K562 (cell line): ENCODE results near the gene TMEM273. TPM values are rescaled to one million over a fixed set of nuclear protein-coding genes. Genes with fewer than 3 reads are reported as not detected.

Experiments
- ATAC-seq: fragments of 200-7000 bp; cut with Tn5 transposase; 3 replicates; pipeline ENCODE4 v1.9.1; 2020; ENCODE audit warnings: moderate library complexity
- BruUV-seq: library from RNA; stranded (reverse); fragments of 400-500 nt; replicated peaks from 2 replicates; lab custom pipeline; 2021; lab: Mats Ljungman, UMichigan
- CTCF ChIA-PET: fragments of 300-600 bp; formaldehyde crosslinking; extraction: SDS; loops from one replicate; lab custom pipeline; 2021; ENCODE audit warnings: low intra/inter-chr PET ratio; lab: Yijun Ruan, JAX
- POLR2A ChIA-PET: fragments of 300-600, 350-650 bp; sonication (Branson Sonifier 250); formaldehyde crosslinking; extraction: SDS; loops from one replicate; lab custom pipeline; 2021; ENCODE audit warnings: antibody characterized with exemption, inconsistent platforms; lab: Yijun Ruan, JAX
- DNase-seq, 4 experiments: peaks; one replicate each; pipeline versions ENCODE4 v3.0.0 to v3.0.0-alpha.2; 2011 to 2018; ENCODE audit warnings: low spot score in 3 of 4, mixed read lengths in 3 of 4; ENCODE audit errors: extremely low read depth in 1 of 4
- FAIRE-seq: peaks from 2 replicates; lab custom pipeline; 2011; peaks lifted over from hg19 to GRCh38; lab: Jason Lieb, UNC
- H2AFZ ChIP-seq: 2 replicates; pipeline ENCODE4 v1.6.0; 2011; ENCODE audit warnings: low read depth, low read length, control low read depth, inconsistent platforms
- H3K27ac ChIP-seq: fragments of 200-600 bp; 3 replicates; pipeline ENCODE4 v1.8.0; 2011; ENCODE audit warnings: low read depth, mild to moderate bottlenecking, control low read depth, inconsistent platforms, low read length, moderate library complexity, mixed read lengths; ENCODE audit errors: extremely low read depth
- H3K27me3 ChIP-seq, 2 experiments: fragments of 300-600 bp in 1 of 2; 2 replicates in 1 of 2; 3 replicates in 1 of 2; pipeline versions ENCODE4 v1.6.0 to v1.8.0; 2011; ENCODE audit warnings: inconsistent platforms in 2 of 2, low read length in 2 of 2, mild to moderate bottlenecking in 1 of 2, mixed read lengths in 1 of 2, moderate library complexity in 1 of 2; ENCODE audit not compliant: control insufficient read depth in 2 of 2, insufficient read depth in 2 of 2
- H3K36me3 ChIP-seq: fragments of 300-600 bp; 3 replicates; pipeline ENCODE4 v1.8.0; 2011; ENCODE audit warnings: mild to moderate bottlenecking, low read length, inconsistent platforms; ENCODE audit not compliant: control insufficient read depth, insufficient read depth
- H3K4me1 ChIP-seq, 2 experiments: fragments of 200-600 bp in 1 of 2; replicated peaks in 1 of 2; 2 replicates in 1 of 2; 3 replicates in 1 of 2; pipeline versions ENCODE4 v1.5.1 to v1.8.0; 2011; ENCODE audit warnings: inconsistent platforms in 2 of 2, low read length in 2 of 2, mild to moderate bottlenecking in 1 of 2, mixed read lengths in 1 of 2, moderate library complexity in 1 of 2; ENCODE audit not compliant: control insufficient read depth in 2 of 2, insufficient read depth in 2 of 2
- H3K4me2 ChIP-seq: 2 replicates; pipeline ENCODE4 v1.6.1; 2011; ENCODE audit warnings: low read length, control low read depth, inconsistent platforms, mixed read lengths; ENCODE audit not compliant: insufficient read depth
- H3K4me3 ChIP-seq: fragments of 200-600 bp; sonication (generic), shearing (Covaris generic); 2 replicates; pipeline ENCODE4 v1.5.1; 2016; ENCODE audit warnings: control low read depth, inconsistent platforms
- H3K79me2 ChIP-seq: fragments of 200-600 bp; 3 replicates; pipeline ENCODE4 v1.8.0; 2011; ENCODE audit warnings: low read length, inconsistent platforms; ENCODE audit not compliant: control insufficient read depth, insufficient read depth
- H3K9ac ChIP-seq, 2 experiments: 2 replicates each; pipeline versions ENCODE4 v1.6.0 to v1.6.1; 2011; ENCODE audit warnings: low read depth in 2 of 2, low read length in 2 of 2, control low read depth in 1 of 2, inconsistent platforms in 1 of 2, mild to moderate bottlenecking in 1 of 2, mixed read lengths in 1 of 2; ENCODE audit not compliant: insufficient read depth in 1 of 2
- H3K9me1 ChIP-seq: one replicate; pipeline ENCODE4 v1.6.0; 2011; ENCODE audit warnings: inconsistent platforms, mild to moderate bottlenecking, low read length, moderate library complexity; ENCODE audit not compliant: control insufficient read depth, insufficient read depth
- H3K9me3 ChIP-seq: replicated peaks from 2 replicates; pipeline ENCODE4 v1.5.1; 2011; ENCODE audit warnings: low read depth, low read length, inconsistent platforms; ENCODE audit not compliant: control insufficient read depth, insufficient read depth
- H4K20me1 ChIP-seq: replicated peaks from 2 replicates; pipeline ENCODE4 v1.6.1; 2011; ENCODE audit warnings: low read length, inconsistent platforms, mixed read lengths; ENCODE audit not compliant: control insufficient read depth, insufficient read depth
- ARNT ChIP-seq, 2 experiments: fragments of 450-650 bp; IDR thresholded peaks; 2 replicates each; pipeline ENCODE4 v1.6.1; 2016; ENCODE audit warnings: mild to moderate bottlenecking in 1 of 2
- EHMT2 ChIP-seq: fragments of 450-650 bp; IDR thresholded peaks from 2 replicates; pipeline ENCODE4 v1.6.1; 2018; ENCODE audit warnings: antibody characterized with exemption
- NEUROD1 ChIP-seq: fragments of 150-350 bp; IDR thresholded peaks from 2 replicates; pipeline ENCODE4 v1.6.1; 2014; ENCODE audit warnings: borderline replicate concordance, low read length, low read depth; ENCODE audit not compliant: partially characterized antibody
- WGBS: fragments of 100-300 bp; shearing (Covaris generic); methylation state at CpG from one replicate; pipeline ENCODE4 v1.1.6; 2016; ENCODE audit warnings: low coverage, mixed read lengths; ENCODE audit not compliant: insufficient coverage; ENCODE audit errors: missing lambda C conversion rate; 5-methylcytosine and 5-hydroxymethylcytosine counted together
- in situ Hi-C: fragments of 300-500 bp; cut with MboI; formaldehyde crosslinking; loops from 4 replicates; pipeline ENCODE4 v1.15.0; 2018; ENCODE audit warnings: inconsistent platforms, mixed read lengths
- intact Hi-C: fragments of 100-400 bp; cut with micrococcal nuclease; formaldehyde crosslinking; loops from 2 replicates; pipeline ENCODE4 v1.14.2; 2022
- polyA plus RNA-seq, 8 experiments: library from polyadenylated mRNA; depleted of rRNA in 4 of 8; stranded (reverse) in 5 of 8; unstranded in 3 of 8; fragments of >200 nt; fragmentation: Nextera tagmentation in 2 of 8; fragmentation: Illumina TruSeq in 1 of 8; extraction: Ambion mirVana in 2 of 8; extraction: Trizol in 1 of 8; gene quantifications; 2 replicates each; pipeline versions ENCODE4 v1.2.1 to v1.2.3, GENCODE V29; 2011 to 2014; ENCODE audit warnings: inconsistent platforms in 1 of 8, missing spikeins in 1 of 8
- total RNA-seq, 7 experiments: library from RNA; depleted of rRNA in 6 of 7; stranded (reverse); fragments of >200 nt in 6 of 7; fragmentation: Illumina TruSeq in 2 of 7; extraction: Trizol in 2 of 7; gene quantifications; 2 replicates each; pipeline versions ENCODE4 v1.2.1 to v1.2.3, GENCODE V29; 2011 to 2021; ENCODE audit warnings: low replicate concordance in 1 of 7
- TF ChIP-seq, protein P1 (sequence below), 2 experiments: fragments of 450-650 bp; IDR thresholded peaks; 2 replicates each; pipeline ENCODE4 v1.6.1; 2016; ENCODE audit warnings: mild to moderate bottlenecking in 2 of 2, borderline replicate concordance in 1 of 2, low read depth in 1 of 2, moderate library complexity in 1 of 2

The TMEM273 gene
- total and polyA plus RNA-seq, 9 of the 15 experiments (the other 6 are each of a cell fraction or from before 2014, with no cell fraction given): 39.2 to 131 (median 95.6) TPM

DNA sequence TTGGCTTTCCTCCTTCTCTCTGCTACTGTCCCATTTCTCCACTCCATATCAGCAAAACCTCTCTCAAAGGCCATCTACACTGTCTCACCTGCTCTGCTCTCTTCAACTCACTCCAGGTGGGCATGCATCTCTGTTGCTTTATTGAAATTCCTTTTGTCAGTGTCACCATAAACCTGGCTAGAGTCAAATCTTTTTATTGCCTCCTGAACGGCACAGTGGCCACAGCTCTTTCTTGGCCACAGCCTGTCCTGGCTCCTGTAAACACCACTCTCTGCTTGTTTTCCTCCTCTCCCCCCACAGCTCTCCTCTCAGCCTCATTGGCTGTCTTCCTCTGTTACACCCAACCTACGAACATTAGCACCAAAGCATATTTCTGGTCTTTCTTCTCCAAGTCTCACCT, 31.1 kb upstream of the TMEM273 start:
- no peaks in the 10 kb centered on the region for H3K79me2 ChIP-seq
- H3K27me3 ChIP-seq: no peaks in the 10 kb centered on the region
- no peaks in the 10 kb centered on the region for H3K9me3 ChIP-seq
- H2AFZ ChIP-seq: no peak overlapping the region
- DNase-seq: no peak
- no peak overlapping the region for H3K27ac ChIP-seq
- no peaks in the 10 kb centered on the region for H3K36me3 ChIP-seq
- H4K20me1 ChIP-seq: no peaks in the 10 kb centered on the region
- H3K4me1 ChIP-seq: peaks cover 4 to 12% of the 10 kb centered on the region in 2 experiments; a peak in 2 of 5 replicates
- H3K4me3 ChIP-seq: no peak overlapping the region
- H3K4me2 ChIP-seq: no peak overlapping the region
- no peak for ATAC-seq
- WGBS: 24% methylated on average over 2 of the region's 2 CpGs
- in situ Hi-C loops: no loop called here
- POLR2A ChIA-PET: interaction anchor here (1.1 kb wide), 1 partner anchor 14 kb away, joined by 3 read pairs; no protein-coding TSS in a partner anchor
- intact Hi-C loops: loop anchor here (5.0 kb wide), 3 partner anchors 83 to 293 kb away; no protein-coding TSS in a partner anchor
- no peak for FAIRE-seq
- no TSS peak for BruUV-seq
- CTCF ChIA-PET: no interaction called here
- no peaks in the 10 kb centered on the region for H3K9me1 ChIP-seq
- H3K9ac ChIP-seq: no peak overlapping the region
- TF ChIP-seq EHMT2 (no peak), ARNT (IDR thresholded peaks at IDR 0.05) (no peak), NEUROD1 (no peak)
- TF ChIP-seq, protein P1, sequence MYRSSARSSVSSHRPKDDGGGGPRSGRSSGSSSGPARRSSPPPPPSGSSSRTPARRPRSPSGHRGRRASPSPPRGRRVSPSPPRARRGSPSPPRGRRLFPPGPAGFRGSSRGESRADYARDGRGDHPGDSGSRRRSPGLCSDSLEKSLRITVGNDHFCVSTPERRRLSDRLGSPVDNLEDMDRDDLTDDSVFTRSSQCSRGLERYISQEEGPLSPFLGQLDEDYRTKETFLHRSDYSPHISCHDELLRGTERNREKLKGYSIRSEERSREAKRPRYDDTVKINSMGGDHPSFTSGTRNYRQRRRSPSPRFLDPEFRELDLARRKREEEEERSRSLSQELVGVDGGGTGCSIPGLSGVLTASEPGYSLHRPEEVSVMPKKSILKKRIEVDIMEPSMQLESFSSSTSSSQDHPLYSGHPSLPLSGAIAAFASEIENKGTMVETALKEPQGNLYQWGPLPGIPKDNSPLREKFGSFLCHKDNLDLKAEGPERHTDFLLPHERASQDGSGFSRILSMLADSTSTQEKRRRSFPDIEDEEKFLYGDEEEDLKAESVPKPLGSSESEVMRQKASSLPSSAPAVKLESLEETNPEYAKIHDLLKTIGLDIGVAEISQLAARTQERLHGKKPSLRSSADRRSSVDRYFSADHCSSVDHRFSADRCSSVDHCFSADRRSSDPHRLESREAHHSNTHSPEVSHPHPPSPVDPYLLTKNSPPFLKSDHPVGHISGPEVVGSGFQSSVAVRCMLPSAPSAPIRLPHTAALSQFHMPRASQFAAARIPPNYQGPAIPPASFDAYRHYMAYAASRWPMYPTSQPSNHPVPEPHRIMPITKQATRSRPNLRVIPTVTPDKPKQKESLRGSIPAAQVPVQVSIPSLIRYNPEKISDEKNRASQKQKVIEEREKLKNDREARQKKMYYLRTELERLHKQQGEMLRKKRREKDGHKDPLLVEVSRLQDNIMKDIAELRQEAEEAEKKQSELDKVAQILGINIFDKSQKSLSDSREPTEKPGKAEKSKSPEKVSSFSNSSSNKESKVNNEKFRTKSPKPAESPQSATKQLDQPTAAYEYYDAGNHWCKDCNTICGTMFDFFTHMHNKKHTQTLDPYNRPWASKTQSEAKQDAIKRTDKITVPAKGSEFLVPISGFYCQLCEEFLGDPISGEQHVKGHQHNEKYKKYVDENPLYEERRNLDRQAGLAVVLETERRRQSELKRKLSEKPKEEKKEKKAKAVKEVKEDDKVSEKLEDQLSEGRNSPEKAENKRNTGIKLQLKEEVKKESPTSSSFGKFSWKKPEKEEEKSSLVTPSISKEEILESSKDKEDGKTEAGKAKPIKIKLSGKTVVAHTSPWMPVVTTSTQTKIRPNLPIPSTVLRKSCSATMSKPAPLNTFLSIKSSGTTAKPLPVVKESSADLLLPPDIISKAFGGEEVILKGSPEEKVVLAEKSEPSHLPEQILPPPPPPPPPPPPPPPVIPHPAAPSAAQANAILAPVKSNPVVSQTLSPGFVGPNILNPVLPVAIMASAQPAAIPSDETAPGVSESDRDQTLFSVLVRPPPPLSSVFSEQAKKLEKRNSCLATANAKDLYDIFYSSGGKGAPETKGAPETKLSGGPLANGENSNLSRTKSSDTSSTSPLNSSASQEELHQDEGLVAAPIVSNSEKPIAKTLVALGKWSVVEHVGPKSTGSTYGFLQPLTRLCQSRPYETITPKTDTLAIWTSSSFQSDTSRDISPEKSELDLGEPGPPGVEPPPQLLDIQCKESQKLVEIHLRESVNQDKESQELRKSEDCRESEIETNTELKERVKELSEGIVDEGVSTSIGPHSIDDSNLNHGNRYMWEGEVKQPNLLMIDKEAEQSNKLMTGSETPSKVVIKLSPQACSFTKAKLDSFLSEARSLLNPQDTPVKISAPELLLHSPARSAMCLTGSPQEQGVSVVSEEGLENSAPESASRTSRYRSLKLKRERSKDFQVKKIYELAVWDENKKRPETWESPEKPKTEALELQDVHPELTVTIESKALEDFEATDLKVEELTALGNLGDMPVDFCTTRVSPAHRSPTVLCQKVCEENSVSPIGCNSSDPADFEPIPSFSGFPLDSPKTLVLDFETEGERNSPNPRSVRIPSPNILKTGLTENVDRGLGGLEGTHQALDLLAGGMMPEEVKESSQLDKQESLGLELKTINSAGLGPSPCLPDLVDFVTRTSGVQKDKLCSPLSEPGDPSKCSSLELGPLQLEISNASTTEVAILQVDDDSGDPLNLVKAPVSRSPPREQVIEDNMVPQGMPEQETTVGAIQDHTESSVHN (IDR thresholded peaks at IDR 0.05; ENCODE audit: borderline replicate concordance in 1 of 2, low read depth in 1 of 2): no peak
